Eye (tissue), 1 donor: ENCODE data around the gene RGS9.
A peak's percentile ranks its signal among the peaks of the same experiment; 100 is the strongest.
"Not testable (repeated sequence)": the region's sequence is repeated elsewhere in the genome, so short reads cannot be mapped to it uniquely, and the experiment has no call there.

ENCODE experiments used
- DNase-seq: peaks from one replicate; pipeline ENCODE4 v3.0.0-alpha.2; 2015

RGS9 gene

GRCh38 chr17:65158041-65158440 is 20.9 kb downstream of the RGS9 start:
- no peak for DNase-seq

GRCh38 chr17:65158622-65159021 is 21.5 kb downstream of the RGS9 start:
- DNase-seq: no peak

GRCh38 chr17:65160516-65160915 is 23.3 kb downstream of the RGS9 start:
- no peak for DNase-seq

GRCh38 chr17:65163990-65164495 is 26.9 kb downstream of the RGS9 start:
- DNase-seq: no peak

- peak; percentile 26 for DNase-seq
These were observed 29.6 kb downstream of the RGS9 start for GRCh38 chr17:65166787-65167186.

GRCh38 chr17:65167566-65167965 is 30.4 kb downstream of the RGS9 start:
- DNase-seq: no peak

- DNase-seq: no peak
These were observed 32.5 kb downstream of the RGS9 start for GRCh38 chr17:65169691-65170090.

- DNase-seq: no peak
These were observed 33.7 kb downstream of the RGS9 start for GRCh38 chr17:65170839-65171238.

- no peak for DNase-seq
These were observed 34.6 kb downstream of the RGS9 start for GRCh38 chr17:65171752-65172151.

- DNase-seq: no peak
These were observed 35.4 kb downstream of the RGS9 start for GRCh38 chr17:65172496-65173136.

GRCh38 chr17:65173284-65173793 is 36.2 kb downstream of the RGS9 start:
- DNase-seq: peak; percentile 60

GRCh38 chr17:65173976-65174683 is 37.0 kb downstream of the RGS9 start:
- no peak for DNase-seq

- no peak for DNase-seq
These were observed 37.8 kb downstream of the RGS9 start for GRCh38 chr17:65174974-65175373.

GRCh38 chr17:65175952-65176351 is 38.8 kb downstream of the RGS9 start:
- DNase-seq: no peak

GRCh38 chr17:65176646-65177409 is 39.7 kb downstream of the RGS9 start:
- DNase-seq: no peak

GRCh38 chr17:65177901-65178300 is 40.7 kb downstream of the RGS9 start:
- DNase-seq: no peak

- DNase-seq: not testable (repeated sequence)
These were observed 43.1 kb downstream of the RGS9 start for GRCh38 chr17:65180276-65180675.

- DNase-seq: not testable (repeated sequence)
These were observed 43.6 kb downstream of the RGS9 start for GRCh38 chr17:65180752-65181236.

GRCh38 chr17:65181237-65182061 is 44.3 kb downstream of the RGS9 start:
- DNase-seq: no peak

GRCh38 chr17:65182233-65182632 is 45.1 kb downstream of the RGS9 start:
- no peak for DNase-seq

GRCh38 chr17:65183736-65184135 is 46.6 kb downstream of the RGS9 start:
- DNase-seq: peak; percentile 54

- no peak for DNase-seq
These were observed 47.2 kb downstream of the RGS9 start for GRCh38 chr17:65184235-65184959.
